HG03432 (cell line): Measurements from ENCODE around the gene S1PR4.
"Not testable (repeated sequence)": the region's sequence is repeated elsewhere in the genome, so short reads cannot be mapped to it uniquely, and the experiment has no call there.

ENCODE experiments used
- ATAC-seq: cut with Tn5 transposase; IDR thresholded peaks from one replicate; pipeline ENCODE4 v1.9.1; 2021; ENCODE audit warnings: mild to moderate bottlenecking, moderate library complexity; ENCODE audit not compliant: unreplicated experiment

Gene S1PR4

GRCh38 chr19:3151563-3152418 lies 26.8 kb upstream of the S1PR4 start:
- ATAC-seq = no peak

DNA sequence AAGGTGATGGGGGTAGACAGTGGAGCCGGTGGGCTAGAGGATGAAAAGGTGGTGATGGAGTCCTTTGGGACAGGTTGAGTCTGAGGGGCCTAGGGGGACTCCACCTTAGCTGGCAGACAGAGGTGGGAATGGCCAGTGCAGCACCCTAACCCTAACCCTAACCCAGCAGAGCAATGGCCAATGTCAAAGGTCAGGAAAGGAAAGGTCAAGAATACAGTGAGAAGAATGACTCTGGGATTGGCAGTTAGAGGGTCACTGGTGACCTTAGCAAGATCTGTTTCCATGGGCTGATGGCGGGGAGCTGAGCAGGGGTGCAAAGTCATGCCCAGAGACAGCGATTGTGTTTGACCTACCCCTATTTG lies 26.2 kb upstream of the S1PR4 start:
- no peak for ATAC-seq

- ATAC-seq = no peak
Observed at GRCh38 chr19:3153286-3154230, 25.0 kb upstream of the S1PR4 start.

DNA sequence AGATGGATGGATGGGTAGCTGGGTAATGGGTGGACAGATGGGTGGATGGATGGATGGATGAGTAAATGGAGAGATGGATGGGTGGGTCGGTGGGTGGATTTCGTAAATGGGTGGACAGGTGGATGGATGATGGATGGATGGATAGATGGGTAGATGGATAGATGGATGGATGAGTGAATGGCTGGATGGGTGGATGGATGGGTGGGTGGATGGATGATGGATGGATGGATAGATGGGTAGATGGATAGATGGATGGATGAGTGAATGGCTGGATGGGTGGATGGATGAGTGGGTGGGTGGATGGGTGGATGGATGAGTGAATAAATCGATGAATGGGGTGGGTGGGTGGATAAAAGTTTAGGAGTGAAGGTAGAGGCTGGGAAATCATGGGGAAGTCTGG lies 24.1 kb upstream of the S1PR4 start:
- ATAC-seq = not testable (repeated sequence)

GRCh38 chr19:3154957-3155736 lies 23.4 kb upstream of the S1PR4 start:
- ATAC-seq = peak; percentile 73

DNA sequence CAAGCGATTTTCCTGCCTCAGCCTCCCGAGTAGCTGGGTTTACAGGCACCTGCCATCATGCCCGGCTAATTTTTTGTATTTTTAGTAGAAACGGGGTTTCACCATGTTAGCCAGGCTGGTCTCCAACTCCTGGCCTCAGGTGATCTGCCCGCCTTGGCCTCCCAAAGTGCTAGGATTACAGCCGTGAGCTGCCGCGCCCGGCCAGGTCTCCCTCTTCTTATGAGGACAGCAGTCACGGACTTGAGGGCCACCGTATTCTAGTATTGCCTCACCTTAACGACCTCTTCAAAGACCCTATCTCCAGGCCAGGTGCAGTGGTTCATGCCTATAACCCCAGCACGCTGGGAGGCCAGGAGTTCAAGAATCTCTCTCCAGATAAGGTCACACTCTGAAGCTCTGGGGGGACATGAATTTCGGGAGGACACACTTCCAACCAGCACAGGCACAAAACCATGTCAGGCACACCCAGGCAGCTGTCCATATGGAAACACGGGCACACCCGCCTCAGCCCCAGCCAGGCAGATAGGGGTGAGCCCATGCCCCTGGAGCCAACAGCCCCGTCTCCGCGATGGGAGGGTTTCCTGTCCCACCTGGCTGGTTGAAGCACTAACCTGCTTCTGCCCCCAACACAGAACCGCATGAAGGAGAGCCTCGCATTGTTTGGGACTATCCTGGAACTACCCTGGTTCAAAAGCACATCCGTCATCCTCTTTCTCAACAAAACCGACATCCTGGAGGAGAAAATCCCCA lies 21.3 kb upstream of the S1PR4 start:
- no peak for ATAC-seq

DNA sequence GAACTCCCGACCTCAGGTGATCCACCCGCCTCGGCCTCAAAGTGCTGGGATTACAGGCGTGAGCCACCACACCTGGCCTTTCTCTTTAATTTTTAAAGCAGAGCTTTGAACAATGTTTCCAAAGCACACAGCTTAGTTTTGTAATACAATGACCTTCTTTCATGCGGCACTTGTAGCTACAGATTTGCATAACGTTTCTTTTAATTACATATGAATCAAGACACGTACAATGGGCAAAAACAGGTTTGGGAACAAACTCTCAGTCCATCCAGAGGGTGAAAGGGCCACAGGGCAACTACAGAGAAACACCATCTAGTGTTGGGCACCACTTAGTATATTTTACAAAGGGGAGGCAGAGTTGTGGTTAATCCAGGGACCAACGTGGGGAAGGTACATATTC lies 19.0 kb upstream of the S1PR4 start:
- no peak for ATAC-seq

GRCh38 chr19:3160219-3160618 lies 18.4 kb upstream of the S1PR4 start:
- ATAC-seq = no peak

DNA sequence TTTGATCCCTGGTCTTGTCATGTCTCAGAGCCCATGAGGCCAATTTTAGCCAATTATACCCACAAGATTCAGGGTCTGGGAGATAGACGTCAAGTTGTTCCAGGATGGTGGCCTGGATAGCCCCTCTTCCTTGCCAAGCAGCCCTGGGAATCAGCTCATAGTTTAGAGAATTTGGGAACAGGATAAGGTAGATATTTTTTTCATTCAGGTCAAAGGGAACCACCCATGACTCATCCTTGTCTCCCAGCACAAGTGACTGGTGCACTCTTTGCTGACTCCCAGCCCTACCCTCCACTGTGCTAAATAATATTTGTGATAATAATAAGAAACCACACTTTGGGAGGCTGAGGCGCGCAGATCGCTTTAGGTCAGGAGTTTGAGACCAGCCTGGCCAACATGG lies 17.1 kb upstream of the S1PR4 start:
- no peak for ATAC-seq

DNA sequence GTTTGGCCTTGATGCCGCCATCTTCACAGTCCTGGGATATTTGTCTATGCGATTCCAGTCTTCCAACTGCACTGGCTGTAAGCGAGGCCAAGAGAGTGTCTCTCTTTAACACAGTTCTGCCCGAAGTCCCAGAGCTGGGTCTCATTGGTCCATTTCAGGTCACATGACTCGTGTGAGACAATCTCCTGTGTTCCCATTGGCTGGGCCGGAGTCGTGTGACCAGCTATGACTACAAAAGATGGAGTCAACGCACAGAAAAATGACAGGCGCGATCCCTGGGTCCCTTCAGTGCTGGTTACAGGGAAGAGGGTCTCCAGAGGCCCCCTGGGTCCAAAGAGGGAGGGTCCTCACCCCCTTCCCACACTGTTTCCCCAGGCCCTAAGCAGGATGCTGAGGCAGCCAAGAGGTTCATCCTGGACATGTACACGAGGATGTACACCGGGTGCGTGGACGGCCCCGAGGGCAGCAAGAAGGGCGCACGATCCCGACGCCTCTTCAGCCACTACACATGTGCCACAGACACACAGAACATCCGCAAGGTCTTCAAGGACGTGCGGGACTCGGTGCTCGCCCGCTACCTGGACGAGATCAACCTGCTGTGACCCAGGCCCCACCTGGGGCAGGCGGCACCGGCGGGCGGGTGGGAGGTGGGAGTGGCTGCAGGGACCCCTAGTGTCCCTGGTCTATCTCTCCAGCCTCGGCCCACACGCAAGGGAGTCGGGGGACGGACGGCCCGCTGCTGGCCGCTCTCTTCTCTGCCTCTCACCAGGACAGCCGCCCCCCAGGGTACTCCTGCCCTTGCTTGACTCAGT lies 15.9 kb upstream of the S1PR4 start:
- ATAC-seq = no peak

- ATAC-seq = no peak
Observed at GRCh38 chr19:3163230-3163886, 15.2 kb upstream of the S1PR4 start.

DNA sequence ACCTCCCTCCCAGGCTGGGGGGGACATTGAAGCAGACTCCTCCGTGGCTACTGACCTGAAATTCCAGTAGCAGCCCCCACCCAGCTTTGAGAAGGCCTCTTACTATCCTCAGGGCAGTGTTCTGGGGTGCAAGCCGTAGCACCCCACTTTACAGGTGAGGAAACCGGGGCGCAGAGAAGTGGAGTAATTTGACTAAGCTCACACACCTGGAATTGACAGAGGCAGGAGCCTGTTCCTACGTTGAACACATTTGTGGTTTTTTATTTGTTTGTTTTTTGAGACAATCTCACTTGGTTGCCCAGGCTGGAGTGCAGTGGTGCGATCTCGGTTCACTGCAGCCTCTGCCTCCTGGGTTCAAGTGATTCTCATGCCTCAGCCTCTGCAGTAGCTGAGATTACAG lies 14.6 kb upstream of the S1PR4 start:
- no peak for ATAC-seq

- ATAC-seq = no peak
Observed at GRCh38 chr19:3167533-3168272, 10.9 kb upstream of the S1PR4 start.

GRCh38 chr19:3171894-3172672 lies 6.5 kb upstream of the S1PR4 start:
- ATAC-seq = no peak

GRCh38 chr19:3172673-3173000 lies 5.9 kb upstream of the S1PR4 start:
- not testable (repeated sequence) for ATAC-seq

DNA sequence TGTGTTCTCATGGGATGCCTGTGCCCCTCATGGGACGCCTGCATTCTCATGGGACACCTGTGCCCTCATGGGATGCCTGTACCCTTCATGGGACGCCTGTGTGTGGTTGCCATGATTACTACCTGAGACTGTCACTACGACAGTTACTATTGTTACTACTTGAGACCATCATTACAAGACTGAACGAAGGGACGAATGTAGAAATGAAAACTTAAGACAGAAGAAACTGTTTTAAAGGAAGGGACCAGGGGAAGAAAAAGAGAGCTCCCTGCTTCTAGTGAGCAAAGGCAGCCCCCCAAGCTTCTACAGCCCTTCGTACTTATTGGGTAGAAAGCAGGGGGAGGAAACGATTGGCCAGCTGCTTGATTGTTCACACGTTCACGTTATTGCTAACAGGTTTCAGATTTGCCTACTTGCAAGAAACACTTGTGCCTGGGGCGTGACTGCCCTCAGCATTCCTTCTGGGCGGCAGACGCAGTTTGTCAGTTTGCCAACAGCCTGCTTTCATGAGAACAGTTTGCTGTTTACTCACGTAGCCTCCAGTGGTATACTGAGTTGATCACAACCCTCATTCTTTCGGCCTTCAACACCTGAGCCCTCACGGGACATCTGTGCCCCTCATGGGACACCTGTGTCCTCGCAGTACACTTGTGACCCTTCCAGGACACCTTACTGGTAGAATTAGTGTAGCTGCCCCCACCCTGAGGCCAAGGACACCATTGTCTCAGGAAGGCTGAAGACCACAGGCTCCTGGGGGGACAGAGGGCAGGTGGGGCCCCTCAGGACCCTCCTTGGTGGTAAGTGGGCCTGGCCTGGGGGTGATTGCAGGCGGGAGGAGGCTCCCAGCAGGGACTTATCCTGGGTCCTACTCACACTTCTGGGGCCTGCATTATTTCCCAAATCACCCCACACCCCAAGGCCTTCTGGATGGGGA lies 2.5 kb upstream of the S1PR4 start:
- ATAC-seq = no peak
